Testis (tissue), 3 donors: Measurements from ENCODE around the gene LRRC37B. TPM values are rescaled to one million over a fixed set of nuclear protein-coding genes. Genes with fewer than 3 reads are reported as not detected.
"Not testable (repeated sequence)": the region's sequence is repeated elsewhere in the genome, so short reads cannot be mapped to it uniquely, and the experiment has no call there.

ENCODE experiments used
- DNase-seq: peaks from one replicate; pipeline ENCODE4 v3.0.0-alpha.2; 2019
- H3K27ac ChIP-seq, 2 donors: fragments of 200-600 bp; sonication (generic); one replicate each; pipeline ENCODE4 v1.5.1; 2019
- H3K27me3 ChIP-seq: fragments of 200-600 bp; sonication (generic); one replicate; pipeline ENCODE4 v1.5.1; 2019
- H3K36me3 ChIP-seq: fragments of 200-600 bp; sonication (generic); one replicate; pipeline ENCODE4 v1.5.1; 2017; ENCODE audit warnings: low read depth; ENCODE audit errors: missing control alignments
- H3K4me1 ChIP-seq: fragments of 200-600 bp; sonication (generic); one replicate; pipeline ENCODE4 v1.5.1; 2019
- H3K4me3 ChIP-seq, 2 donors: fragments of 200-600 bp; sonication (generic); one replicate each; pipeline ENCODE4 v1.5.1; 2017 to 2019
- H3K9me3 ChIP-seq: fragments of 200-600 bp; sonication (generic); one replicate; pipeline ENCODE4 v1.5.1; 2017
- POLR2A ChIP-seq: fragments of 450-650 bp; IDR thresholded peaks from one replicate; pipeline ENCODE4 v1.6.1; 2017; ENCODE audit warnings: antibody characterized with exemption, mild to moderate bottlenecking, moderate library complexity
- WGBS, 2 donors: methylation state at CpG; one replicate each; pipeline ENCODE4 v1.1.5; 2018; 5-methylcytosine and 5-hydroxymethylcytosine counted together
- intact Hi-C: fragments of 100-400 bp; cut with DNase I; formaldehyde crosslinking; loops from one replicate; pipeline ENCODE4 v1.15.1; 2023; ENCODE audit warnings: low total_unique reads
- polyA plus RNA-seq: library from polyadenylated mRNA; stranded (reverse); fragments of 350-450 nt; fragmentation: Illumina TruSeq; extraction: RNeasy Lipid Tissue Mini Kit (QIAGEN cat#74804); gene quantifications from one replicate; pipeline ENCODE4 v1.2.3, GENCODE V29; 2014; ENCODE audit warnings: low read depth, low replicate concordance; ENCODE audit not compliant: insufficient read depth
- total RNA-seq, 2 donors: library from RNA; depleted of rRNA; stranded (reverse); fragments of >200 nt; gene quantifications; one replicate each; pipeline ENCODE4 v1.2.3, GENCODE V29; 2016
- TF ChIP-seq, protein P1 (sequence below), 3 experiments: fragments of 450-650 bp in 2 of 3; fragments of 200-600 bp in 1 of 3; sonication (generic) in 1 of 3; IDR thresholded peaks; one replicate each; pipeline ENCODE4 v1.5.1; 2016 to 2019; ENCODE audit warnings: antibody characterized with exemption in 3 of 3, mild to moderate bottlenecking in 2 of 3, moderate library complexity in 1 of 3

Gene LRRC37B
- total and polyA plus RNA-seq, 3 donors from 2014 or later = 35.6 to 53.4 (median 37.8) TPM

DNA sequence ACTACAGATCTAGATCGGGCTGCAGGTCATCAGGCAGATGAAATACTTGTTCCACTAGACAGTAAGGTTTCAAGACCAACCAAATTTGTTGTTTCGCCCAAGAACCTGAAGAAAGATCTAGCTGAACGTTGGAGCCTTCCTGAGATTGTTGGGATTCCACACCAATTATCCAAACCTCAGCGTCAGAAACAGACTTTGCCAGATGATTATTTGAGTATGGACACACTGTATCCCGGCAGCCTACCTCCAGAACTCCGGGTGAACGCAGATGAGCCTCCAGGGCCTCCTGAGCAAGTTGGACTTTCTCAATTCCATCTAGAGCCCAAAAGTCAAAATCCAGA, 14.4 kb downstream of the LRRC37B start:
- Histone ChIP-seq H3K36me3 (no peaks in the 10 kb centered on the region), H3K27me3 (no peaks in the 10 kb centered on the region), H3K4me3 (no peak overlapping the region), H3K27ac (no peak overlapping the region), H3K9me3 (no peaks in the 10 kb centered on the region), H3K4me1 (no peaks in the 10 kb centered on the region)
- TF ChIP-seq, protein P1, sequence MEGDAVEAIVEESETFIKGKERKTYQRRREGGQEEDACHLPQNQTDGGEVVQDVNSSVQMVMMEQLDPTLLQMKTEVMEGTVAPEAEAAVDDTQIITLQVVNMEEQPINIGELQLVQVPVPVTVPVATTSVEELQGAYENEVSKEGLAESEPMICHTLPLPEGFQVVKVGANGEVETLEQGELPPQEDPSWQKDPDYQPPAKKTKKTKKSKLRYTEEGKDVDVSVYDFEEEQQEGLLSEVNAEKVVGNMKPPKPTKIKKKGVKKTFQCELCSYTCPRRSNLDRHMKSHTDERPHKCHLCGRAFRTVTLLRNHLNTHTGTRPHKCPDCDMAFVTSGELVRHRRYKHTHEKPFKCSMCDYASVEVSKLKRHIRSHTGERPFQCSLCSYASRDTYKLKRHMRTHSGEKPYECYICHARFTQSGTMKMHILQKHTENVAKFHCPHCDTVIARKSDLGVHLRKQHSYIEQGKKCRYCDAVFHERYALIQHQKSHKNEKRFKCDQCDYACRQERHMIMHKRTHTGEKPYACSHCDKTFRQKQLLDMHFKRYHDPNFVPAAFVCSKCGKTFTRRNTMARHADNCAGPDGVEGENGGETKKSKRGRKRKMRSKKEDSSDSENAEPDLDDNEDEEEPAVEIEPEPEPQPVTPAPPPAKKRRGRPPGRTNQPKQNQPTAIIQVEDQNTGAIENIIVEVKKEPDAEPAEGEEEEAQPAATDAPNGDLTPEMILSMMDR (IDR thresholded peaks at IDR 0.05) = no peak
- TF ChIP-seq POLR2A = no peak
- no peak for DNase-seq
- 95 to 96% methylated on average over 7 of the region's 7 CpGs for WGBS, 2 donors
- intact Hi-C loops = no loop called here

DNA sequence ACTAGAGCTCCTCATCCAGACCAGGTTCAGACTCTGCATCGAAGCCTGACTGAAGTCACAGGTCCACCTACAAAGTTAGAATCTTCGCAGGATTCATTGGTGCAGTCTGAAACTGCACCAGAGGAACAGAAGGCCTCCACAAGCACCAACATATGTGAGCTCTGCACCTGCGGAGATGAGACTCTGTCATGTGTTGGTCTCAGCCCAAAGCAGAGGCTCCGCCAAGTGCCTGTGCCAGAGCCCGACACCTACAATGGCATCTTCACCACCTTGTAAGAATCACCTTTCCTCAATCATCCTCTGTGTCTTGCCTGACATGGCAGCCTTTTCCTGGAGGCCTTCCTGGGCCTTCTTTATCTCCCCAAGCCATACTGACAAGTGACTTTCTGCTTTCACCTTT, 15.4 kb downstream of the LRRC37B start:
- H3K27ac ChIP-seq, H3K27me3 ChIP-seq, H3K9me3 ChIP-seq, H3K36me3 ChIP-seq, H3K4me3 ChIP-seq, DNase-seq, H3K4me1 ChIP-seq, intact Hi-C loops: not testable (repeated sequence)
- WGBS, 2 donors = 92 to 100% methylated on average over 3 of the region's 5 CpGs

DNA sequence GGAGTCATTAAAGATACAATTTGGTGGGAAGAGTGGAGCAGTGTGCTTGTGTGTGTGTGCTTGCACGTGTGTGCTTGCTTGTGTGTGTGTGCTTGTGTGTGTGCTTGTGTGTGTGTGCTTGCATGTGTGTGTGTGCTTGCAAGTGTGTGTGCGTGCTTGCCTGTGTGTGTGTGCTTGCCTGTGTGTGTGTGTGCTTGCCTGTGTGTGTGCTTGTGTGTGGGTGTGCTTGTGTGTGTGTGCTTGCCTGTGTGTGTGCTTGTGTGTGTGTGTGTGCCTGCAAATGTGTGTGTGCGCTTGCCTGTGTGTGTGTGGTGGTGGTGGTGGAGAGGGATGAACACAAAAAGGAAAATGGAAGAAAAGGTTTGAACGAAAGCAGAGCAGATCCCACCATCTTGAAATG, 20.1 kb downstream of the LRRC37B start:
- not testable (repeated sequence) for H3K9me3 ChIP-seq, H3K4me3 ChIP-seq
- 89 to 91% methylated on average over 4 of the region's 4 CpGs for WGBS, 2 donors

DNA sequence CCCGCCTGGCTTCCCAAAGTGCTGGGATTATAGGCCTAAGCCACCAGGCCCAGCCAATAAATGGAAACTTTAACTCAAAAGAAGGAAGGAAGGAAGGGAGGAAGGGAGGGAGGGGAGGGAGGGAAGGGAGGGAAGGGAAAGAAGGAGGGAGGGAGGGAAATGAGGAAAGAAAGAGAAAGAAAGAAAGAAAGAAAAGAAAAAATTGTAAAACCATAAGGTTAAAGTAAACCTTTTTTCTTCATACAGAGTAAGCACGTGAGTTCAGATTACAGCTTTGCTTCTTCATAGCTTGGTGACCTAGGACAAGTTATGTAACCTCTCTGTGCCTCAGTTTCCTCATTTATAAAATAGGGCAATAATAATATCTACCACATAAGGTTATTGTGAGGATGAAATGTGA, 26.0 kb downstream of the LRRC37B start:
- intact Hi-C loops = no loop called here
- DNase-seq = no peak
- no peaks in the 10 kb centered on the region for H3K36me3 ChIP-seq
- no peak overlapping the region for H3K4me3 ChIP-seq
- no peaks in the 10 kb centered on the region for H3K4me1 ChIP-seq
- H3K27me3 ChIP-seq = no peaks in the 10 kb centered on the region
- TF ChIP-seq, protein P1 (IDR thresholded peaks at IDR 0.05) = no peak
- TF ChIP-seq POLR2A = no peak
- 91 to 98% methylated on average over 2 of the region's 2 CpGs for WGBS, 2 donors
- no peaks in the 10 kb centered on the region for H3K9me3 ChIP-seq
- H3K27ac ChIP-seq = no peak overlapping the region

More for the DNA sequence above, 20.1 kb downstream of the LRRC37B start:
- H3K4me1 ChIP-seq, H3K27ac ChIP-seq, H3K36me3 ChIP-seq, H3K27me3 ChIP-seq, intact Hi-C loops, DNase-seq: not testable (repeated sequence)

DNA sequence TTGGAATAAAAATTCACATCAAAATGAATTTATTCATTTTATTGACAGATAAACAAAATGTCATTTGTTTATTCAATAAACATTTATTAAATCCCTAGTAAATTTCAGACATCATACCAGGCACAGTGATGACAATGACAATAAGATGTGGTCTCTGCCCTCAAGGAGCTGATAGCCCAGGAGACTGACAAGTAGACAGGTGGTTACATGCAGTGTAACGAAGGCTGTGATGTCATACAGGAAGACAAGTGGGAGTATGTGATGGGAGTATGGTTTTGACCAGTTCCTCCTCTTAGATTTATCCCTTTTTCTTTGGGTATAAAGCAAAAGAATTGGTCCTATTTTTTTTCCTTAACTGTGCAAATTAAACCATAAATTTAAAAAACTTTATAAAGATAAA, 26.6 kb downstream of the LRRC37B start:
- intact Hi-C loops, H3K27me3 ChIP-seq, DNase-seq, H3K36me3 ChIP-seq, H3K4me1 ChIP-seq, H3K4me3 ChIP-seq, H3K9me3 ChIP-seq, H3K27ac ChIP-seq: not testable (repeated sequence)
- 87 to 96% methylated on average over 1 of the region's 1 CpG for WGBS, 2 donors

DNA sequence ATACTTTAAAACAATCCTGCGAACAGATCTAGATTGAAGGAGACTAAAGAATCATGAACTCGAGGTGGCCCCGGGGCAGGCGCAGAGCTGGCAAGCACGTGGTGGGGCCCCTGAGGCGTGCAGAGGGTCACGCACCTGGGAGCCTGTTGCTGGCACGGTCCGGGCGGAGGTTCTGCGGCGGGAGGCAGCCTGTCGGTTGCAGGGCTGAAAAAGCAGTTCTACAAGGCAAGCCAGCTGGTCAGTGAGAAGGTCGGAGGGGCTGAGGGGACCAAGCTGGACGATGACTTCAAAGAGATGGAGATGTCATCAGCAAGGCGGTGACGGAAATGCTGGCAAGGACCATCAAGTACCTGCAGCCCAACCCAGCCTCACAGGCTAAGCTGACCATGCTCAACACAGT, 33.1 kb downstream of the LRRC37B start:
- intact Hi-C loops, H3K27me3 ChIP-seq, H3K9me3 ChIP-seq, H3K36me3 ChIP-seq, H3K27ac ChIP-seq, H3K4me1 ChIP-seq, H3K4me3 ChIP-seq, DNase-seq: not testable (repeated sequence)
- WGBS, 2 donors = 92 to 93% methylated on average over 16 to 17 of the region's 17 CpGs

DNA sequence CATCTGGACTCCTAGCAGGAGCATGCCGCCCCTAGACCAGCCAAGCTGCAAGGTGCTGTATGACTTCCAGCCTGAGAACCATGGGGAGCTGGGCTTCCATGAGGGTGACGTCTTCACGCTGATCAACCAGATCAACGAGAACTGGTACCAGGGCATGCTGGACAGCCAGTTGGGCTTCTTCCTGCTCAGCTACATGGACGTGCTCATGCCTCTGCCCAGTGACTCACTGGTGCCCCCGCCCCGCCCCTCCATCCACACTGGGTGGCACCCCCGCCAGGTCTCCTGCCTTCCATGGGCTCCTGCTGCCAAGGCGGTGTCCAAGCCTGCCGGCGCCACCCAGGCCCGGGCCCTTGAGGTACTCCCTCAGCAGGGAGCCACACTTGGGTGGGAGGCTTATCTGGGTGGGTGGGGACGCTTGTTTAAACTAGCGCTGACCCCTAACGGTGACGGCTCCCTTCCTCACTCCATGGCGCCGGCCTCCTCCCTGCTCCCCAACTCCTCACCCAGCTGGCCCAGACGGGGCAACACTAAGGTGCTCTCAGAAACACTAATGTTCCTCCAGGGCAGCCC, 34.2 kb downstream of the LRRC37B start:
- WGBS, 2 donors = 91 to 92% methylated on average over 15 to 19 of the region's 19 CpGs
- H3K9me3 ChIP-seq, DNase-seq, H3K4me3 ChIP-seq, H3K27me3 ChIP-seq, H3K4me1 ChIP-seq, H3K27ac ChIP-seq, intact Hi-C loops, H3K36me3 ChIP-seq: not testable (repeated sequence)

DNA sequence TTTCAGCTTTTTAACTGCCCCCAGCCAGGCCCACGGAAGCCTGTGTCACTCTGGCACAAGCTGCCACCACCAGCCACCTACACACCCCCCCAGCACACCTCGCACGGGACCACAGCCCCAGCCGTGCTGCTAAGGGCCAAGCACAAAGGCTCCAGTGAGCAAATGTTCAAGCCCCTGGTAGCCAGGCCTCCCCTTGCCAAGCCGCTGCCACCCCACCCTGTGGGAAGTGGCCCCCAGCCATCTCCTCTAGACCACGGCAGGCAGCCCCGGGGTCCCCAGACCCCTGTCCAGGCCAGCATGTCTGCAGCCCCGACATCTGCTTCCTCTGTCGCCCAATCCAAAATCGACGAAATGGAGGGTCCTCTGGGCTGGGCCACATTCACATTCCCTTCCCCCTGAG, 35.1 kb downstream of the LRRC37B start:
- H3K9me3 ChIP-seq, intact Hi-C loops, H3K4me3 ChIP-seq, H3K4me1 ChIP-seq, DNase-seq, H3K27me3 ChIP-seq, H3K27ac ChIP-seq, H3K36me3 ChIP-seq: not testable (repeated sequence)
- WGBS, 2 donors = 90 to 96% methylated on average over 2 to 7 of the region's 11 CpGs

DNA sequence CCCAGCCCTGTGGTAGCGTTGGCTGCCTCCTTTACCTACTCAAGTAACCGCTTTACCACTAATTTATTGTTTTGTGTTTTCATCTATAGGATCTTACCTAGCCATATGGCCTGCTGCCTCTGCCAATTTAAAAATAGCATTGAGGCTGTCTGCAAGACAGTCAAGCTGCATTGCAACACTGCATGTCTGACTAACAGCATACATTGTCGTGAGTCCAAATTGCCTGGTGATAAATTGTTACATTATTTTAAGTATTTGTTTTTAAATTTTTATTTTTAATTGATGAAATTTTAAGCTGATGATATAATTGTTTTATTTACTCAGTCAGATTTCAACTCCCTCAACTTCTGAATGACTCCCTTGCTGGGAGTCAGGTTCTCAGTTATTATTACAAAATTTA, 38.4 kb downstream of the LRRC37B start:
- DNase-seq, H3K4me1 ChIP-seq, intact Hi-C loops, H3K27ac ChIP-seq, H3K9me3 ChIP-seq, H3K4me3 ChIP-seq, H3K36me3 ChIP-seq, H3K27me3 ChIP-seq: not testable (repeated sequence)
- 83 to 86% methylated on average over 3 of the region's 3 CpGs for WGBS, 2 donors

DNA sequence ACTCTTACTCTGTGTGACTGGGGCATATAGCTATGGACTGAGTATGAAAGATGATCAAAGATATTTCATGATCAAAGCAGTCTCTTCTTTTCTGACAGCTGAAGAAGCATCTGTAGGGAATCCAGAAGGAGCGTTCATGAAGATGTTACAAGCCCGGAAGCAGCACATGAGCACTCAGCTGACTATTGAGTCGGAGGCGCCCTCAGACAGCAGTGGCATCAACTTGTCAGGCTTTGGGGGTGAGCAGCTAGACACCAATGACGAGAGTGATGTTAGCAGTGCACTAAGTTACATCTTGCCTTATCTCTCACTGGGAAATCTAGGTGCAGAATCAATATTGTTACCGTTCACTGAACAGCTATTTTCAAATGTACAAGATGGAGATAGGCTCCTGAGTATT, 40.5 kb downstream of the LRRC37B start:
- DNase-seq, H3K4me1 ChIP-seq, H3K27ac ChIP-seq, H3K9me3 ChIP-seq, H3K4me3 ChIP-seq, intact Hi-C loops, H3K36me3 ChIP-seq, H3K27me3 ChIP-seq: not testable (repeated sequence)
- WGBS, 2 donors = 96 to 97% methylated on average over 6 of the region's 6 CpGs

DNA sequence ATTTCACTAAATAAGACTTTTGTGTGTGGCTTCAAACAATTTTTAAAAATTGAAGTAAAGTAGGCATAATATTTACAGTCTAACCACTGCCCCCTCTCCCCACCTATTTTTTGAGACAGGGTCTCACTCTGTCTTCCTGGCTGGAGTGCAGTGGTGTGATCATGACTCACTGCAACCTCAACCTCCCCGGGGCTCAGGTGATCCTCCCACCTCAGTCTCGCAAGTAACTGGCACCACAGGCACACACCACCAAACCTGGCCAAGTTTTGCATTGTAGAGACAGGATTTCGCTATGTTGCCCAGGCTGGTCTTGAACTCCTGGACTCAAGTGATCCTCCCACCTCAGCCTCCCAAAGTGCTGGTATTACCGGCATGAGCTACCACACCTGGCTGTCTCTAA, 47.8 kb downstream of the LRRC37B start:
- 88 to 92% methylated on average over 3 to 4 of the region's 4 CpGs for WGBS, 2 donors

More for the DNA sequence above, 47.8 kb downstream of the LRRC37B start:
- DNase-seq, H3K4me1 ChIP-seq, H3K36me3 ChIP-seq, H3K9me3 ChIP-seq, H3K4me3 ChIP-seq, intact Hi-C loops, H3K27ac ChIP-seq, H3K27me3 ChIP-seq: not testable (repeated sequence)
